Body of pancreas (tissue), 4 donors: ENCODE measurements around the gene PTPRF.

Experiments used
- CTCF ChIP-seq, 7 experiments: fragments of 450-650 bp in 4 of 7; fragments of 200-600 bp in 3 of 7; sonication (generic) in 3 of 7; IDR thresholded peaks; one replicate each; pipeline ENCODE4 v1.5.1; 2016 to 2019; ENCODE audit warnings: antibody characterized with exemption in 7 of 7
- POLR2A ChIP-seq, 3 donors: fragments of 450-650 bp; IDR thresholded peaks; one replicate each; pipeline ENCODE4 v1.6.1; 2016; ENCODE audit warnings: antibody characterized with exemption in 3 of 3, mild to moderate bottlenecking in 2 of 3

DNA sequence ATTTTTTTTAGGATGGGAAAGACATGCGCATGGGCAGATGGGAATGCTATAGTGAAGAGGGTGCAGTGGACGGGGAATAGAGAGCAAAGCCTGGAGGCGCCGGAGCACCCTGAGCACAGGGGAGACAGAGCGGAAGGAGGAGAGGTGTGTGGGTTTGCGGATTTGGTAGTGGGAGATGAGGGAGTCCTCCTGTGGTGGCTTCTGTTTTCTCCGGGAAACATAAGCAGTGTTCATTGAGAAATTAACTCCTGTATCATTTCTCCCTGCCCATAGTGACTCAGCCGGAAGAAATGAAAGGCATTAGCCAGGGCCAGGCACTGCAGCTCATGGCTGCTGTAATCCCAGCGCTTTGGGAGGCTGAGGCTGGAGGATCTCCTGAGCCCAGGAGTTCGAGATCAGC lies 4.7 kb upstream of the PTPRF start:
- TF ChIP-seq CTCF (IDR thresholded peaks at IDR 0.05) (no peak), POLR2A (IDR thresholded peaks at IDR 0.05) (no peak)
